ENCODE data around the gene PPP1R13B. TPM values are rescaled to one million over a fixed set of nuclear protein-coding genes. Genes with fewer than 3 reads are reported as not detected.
A peak's percentile ranks its signal among the peaks of the same experiment; 100 is the strongest.

The PPP1R13B gene
- total and polyA plus RNA-seq, 12 donors: 21.6 to 124 (median 75.5) TPM

DNA sequence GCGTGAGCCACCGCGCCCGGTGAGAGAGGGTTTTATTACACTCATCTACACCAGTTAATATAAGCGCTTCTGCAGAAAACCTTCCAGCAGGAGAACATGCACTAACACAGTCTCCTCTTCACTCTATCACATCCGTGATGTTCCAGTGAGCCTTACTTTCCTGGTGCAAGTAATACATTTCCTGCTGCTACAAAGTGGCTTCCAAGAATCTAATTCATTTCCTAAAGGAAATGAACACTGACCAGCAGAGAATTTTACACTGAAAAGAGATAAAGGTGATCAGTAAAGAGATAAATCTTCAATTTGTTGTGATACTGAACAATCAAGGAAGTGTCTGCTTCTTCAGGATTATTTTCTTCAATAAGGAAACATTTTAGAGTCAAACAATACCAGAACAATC lies 92.3 kb downstream of the PPP1R13B start:
- H3K36me3 ChIP-seq: peaks cover 0 to 74% (median 23%) of the 10 kb centered on the region in 9 donors
- TF ChIP-seq, protein P1, sequence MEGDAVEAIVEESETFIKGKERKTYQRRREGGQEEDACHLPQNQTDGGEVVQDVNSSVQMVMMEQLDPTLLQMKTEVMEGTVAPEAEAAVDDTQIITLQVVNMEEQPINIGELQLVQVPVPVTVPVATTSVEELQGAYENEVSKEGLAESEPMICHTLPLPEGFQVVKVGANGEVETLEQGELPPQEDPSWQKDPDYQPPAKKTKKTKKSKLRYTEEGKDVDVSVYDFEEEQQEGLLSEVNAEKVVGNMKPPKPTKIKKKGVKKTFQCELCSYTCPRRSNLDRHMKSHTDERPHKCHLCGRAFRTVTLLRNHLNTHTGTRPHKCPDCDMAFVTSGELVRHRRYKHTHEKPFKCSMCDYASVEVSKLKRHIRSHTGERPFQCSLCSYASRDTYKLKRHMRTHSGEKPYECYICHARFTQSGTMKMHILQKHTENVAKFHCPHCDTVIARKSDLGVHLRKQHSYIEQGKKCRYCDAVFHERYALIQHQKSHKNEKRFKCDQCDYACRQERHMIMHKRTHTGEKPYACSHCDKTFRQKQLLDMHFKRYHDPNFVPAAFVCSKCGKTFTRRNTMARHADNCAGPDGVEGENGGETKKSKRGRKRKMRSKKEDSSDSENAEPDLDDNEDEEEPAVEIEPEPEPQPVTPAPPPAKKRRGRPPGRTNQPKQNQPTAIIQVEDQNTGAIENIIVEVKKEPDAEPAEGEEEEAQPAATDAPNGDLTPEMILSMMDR (IDR thresholded peaks at IDR 0.05): no peak

DNA sequence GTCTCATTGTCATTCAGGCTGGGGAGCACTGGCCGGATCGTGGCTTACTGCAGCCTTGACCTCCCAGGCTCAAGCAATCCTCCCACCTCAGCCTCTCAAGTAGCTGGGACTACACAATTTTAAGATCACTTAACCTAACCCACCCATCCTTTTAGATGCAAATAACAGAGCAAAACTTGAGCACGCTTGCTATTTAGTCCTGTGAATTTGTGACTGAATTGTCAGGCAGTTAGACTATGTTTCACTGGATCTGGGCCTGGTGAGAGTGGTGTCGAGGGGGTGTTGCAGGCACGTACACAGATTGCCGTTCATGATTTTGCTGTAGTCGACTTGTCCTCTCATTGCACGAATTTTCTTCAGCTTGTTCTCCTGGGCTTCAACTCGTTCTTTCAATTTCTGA lies 93.6 kb downstream of the PPP1R13B start:
- Histone ChIP-seq H3K27ac (no peak overlapping the region), H3K27me3 (no peaks in the 10 kb centered on the region), H3K9me3 (no peaks in the 10 kb centered on the region), H3K4me3 (no peak overlapping the region), H3K4me1 (peaks cover 0 to 8% (median 0%) of the 10 kb centered on the region in 9 donors), H3K36me3 (peaks cover 0 to 87% (median 34%) of the 10 kb centered on the region in 9 donors)
- intact Hi-C loops (cut with DNase I): no loop called here
- ATAC-seq: no peak
- WGBS, 2 donors: 80 to 84% methylated on average over 9 of the region's 9 CpGs
- TF ChIP-seq, protein P1 (IDR thresholded peaks at IDR 0.05): no peak
- DNase-seq: no peak

More for the DNA sequence above, 92.3 kb downstream of the PPP1R13B start:
- peaks cover 0 to 8% (median 0%) of the 10 kb centered on the region in 9 donors for H3K4me1 ChIP-seq
- DNase-seq: no peak
- no peak for ATAC-seq
- H3K9me3 ChIP-seq: no peaks in the 10 kb centered on the region
- WGBS, 2 donors: 82 to 87% methylated on average over 6 of the region's 6 CpGs
- intact Hi-C loops (cut with DNase I): no loop called here
- no peaks in the 10 kb centered on the region for H3K27me3 ChIP-seq
- no peak overlapping the region for H3K27ac ChIP-seq
- H3K4me3 ChIP-seq: no peak overlapping the region

DNA sequence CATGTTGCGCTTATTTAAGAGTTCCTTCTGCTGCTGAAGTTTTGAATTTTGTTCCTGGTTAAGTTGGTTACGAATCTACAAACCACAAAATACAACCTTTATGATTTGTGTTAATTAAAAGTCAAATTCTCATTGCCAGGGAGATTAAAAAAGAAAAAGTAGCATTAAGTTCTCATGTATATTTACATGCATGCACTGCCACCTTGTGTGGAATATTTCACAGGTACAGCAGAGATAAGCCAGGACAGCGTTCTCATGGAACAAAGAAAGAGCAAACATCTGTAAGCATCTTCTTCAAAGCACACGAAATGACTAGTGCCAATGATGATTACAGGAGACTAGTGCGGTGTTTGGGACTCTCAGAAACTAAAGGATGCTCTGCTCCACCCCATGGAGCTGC lies 97.5 kb downstream of the PPP1R13B start:
- Histone ChIP-seq H3K4me3 (no peak overlapping the region), H3K4me1 (no peaks in the 10 kb centered on the region), H3K27me3 (no peaks in the 10 kb centered on the region), H3K9me3 (no peaks in the 10 kb centered on the region), H3K36me3 (peaks cover 0 to 100% (median 34%) of the 10 kb centered on the region in 9 donors), H3K27ac (no peak overlapping the region)
- ATAC-seq: no peak
- no peak for DNase-seq
- 86 to 88% methylated on average over 5 of the region's 5 CpGs for WGBS, 2 donors
- TF ChIP-seq, protein P1 (IDR thresholded peaks at IDR 0.05): peak in 1 of 9 donors; percentile 9
- intact Hi-C loops (cut with DNase I): no loop called here

DNA sequence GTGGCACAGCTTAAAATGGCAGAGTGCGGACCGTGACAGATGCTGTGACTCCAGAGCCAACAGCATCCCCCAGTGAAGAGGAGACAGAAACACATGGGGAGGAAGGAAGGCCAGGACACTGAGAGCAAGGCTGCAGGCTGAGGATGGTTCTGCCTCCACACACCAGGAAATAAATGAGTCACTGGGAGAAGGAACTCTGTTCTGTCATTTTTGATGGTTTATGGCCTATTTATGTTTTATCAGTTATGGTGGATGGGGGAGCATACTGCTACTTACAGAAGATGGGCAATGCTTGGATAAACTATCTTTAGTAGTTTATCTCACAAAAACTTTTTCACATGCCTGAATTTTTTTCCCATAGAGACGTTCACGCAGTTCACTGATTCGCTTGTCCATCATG lies 97.9 kb downstream of the PPP1R13B start:
- Histone ChIP-seq H3K9me3 (no peaks in the 10 kb centered on the region), H3K4me1 (no peaks in the 10 kb centered on the region), H3K27ac (no peak overlapping the region), H3K36me3 (peaks cover 0 to 100% (median 34%) of the 10 kb centered on the region in 9 donors), H3K27me3 (no peaks in the 10 kb centered on the region), H3K4me3 (no peak overlapping the region)
- TF ChIP-seq, protein P1 (IDR thresholded peaks at IDR 0.05): no peak
- intact Hi-C loops (cut with DNase I): no loop called here
- 90 to 92% methylated on average over 5 of the region's 5 CpGs for WGBS, 2 donors
- DNase-seq (no peak), ATAC-seq (no peak)
